Loucy (cell line): ENCODE measurements around the gene ITPKA.

Experiments used
- H2AFZ ChIP-seq: fragments of 200-600 bp; sonication (generic); 2 replicates; pipeline ENCODE4 v1.6.0; 2016; ENCODE audit warnings: antibody characterized with exemption, mild to moderate bottlenecking, low read length, moderate library complexity
- H3F3A ChIP-seq: fragments of 200-600 bp; 2 replicates; pipeline ENCODE4 v1.6.0; 2016; ENCODE audit warnings: antibody characterized with exemption, low read depth, mild to moderate bottlenecking
- H3K27me3 ChIP-seq: fragments of 200-600 bp; sonication (generic); 2 replicates; pipeline ENCODE4 v1.6.1; 2014; ENCODE audit warnings: low read length, mild to moderate bottlenecking; ENCODE audit not compliant: insufficient read depth, poor library complexity, severe bottlenecking
- H3K36me3 ChIP-seq: fragments of 200-600 bp; sonication (generic); 2 replicates; pipeline ENCODE4 v1.6.1; 2016; ENCODE audit warnings: low read length; ENCODE audit not compliant: insufficient read depth
- H3K4me1 ChIP-seq: fragments of 200-600 bp; sonication (generic); 2 replicates; pipeline ENCODE4 v1.5.1; 2014; ENCODE audit warnings: low read length, mild to moderate bottlenecking; ENCODE audit not compliant: insufficient read depth, poor library complexity, severe bottlenecking
- H3K4me2 ChIP-seq: fragments of 200-600 bp; sonication (generic); 2 replicates; pipeline ENCODE4 v1.6.0; 2014; ENCODE audit warnings: antibody characterized with exemption, low read length, low read depth, mild to moderate bottlenecking; ENCODE audit not compliant: poor library complexity, severe bottlenecking
- H3K4me3 ChIP-seq: fragments of 200-600 bp; sonication (generic); 2 replicates; pipeline ENCODE4 v1.5.1; 2014; ENCODE audit warnings: low read length, mild to moderate bottlenecking, mixed read lengths; ENCODE audit not compliant: poor library complexity, severe bottlenecking
- H3K79me2 ChIP-seq: fragments of 200-600 bp; sonication (generic); 2 replicates; pipeline ENCODE4 v1.6.1; 2014; ENCODE audit warnings: low read length; ENCODE audit not compliant: insufficient read depth
- H3K9ac ChIP-seq: fragments of 200-600 bp; sonication (generic); 2 replicates; pipeline ENCODE4 v1.6.0; 2014; ENCODE audit warnings: mild to moderate bottlenecking, low read depth, low read length, moderate library complexity; ENCODE audit not compliant: poor library complexity, severe bottlenecking
- H3K9me2 ChIP-seq: fragments of 200-600 bp; sonication (generic); replicated peaks from 2 replicates; pipeline ENCODE4 v1.6.1; 2016; ENCODE audit warnings: low read depth, low read length, mixed read lengths
- H3K9me3 ChIP-seq: fragments of 200-600 bp; sonication (generic); 2 replicates; pipeline ENCODE4 v1.6.1; 2014; ENCODE audit warnings: mild to moderate bottlenecking, antibody characterized with exemption, low read length, low read depth; ENCODE audit not compliant: insufficient read depth
- H4K20me1 ChIP-seq: fragments of 200-600 bp; sonication (generic); 2 replicates; pipeline ENCODE4 v1.6.0; 2014; ENCODE audit warnings: antibody characterized with exemption, low read length, mild to moderate bottlenecking; ENCODE audit not compliant: insufficient read depth, poor library complexity, severe bottlenecking
- CTCF ChIP-seq: fragments of 200-600 bp; sonication (generic); conservative IDR thresholded peaks from 2 replicates; pipeline ENCODE4 v1.5.1; 2014; ENCODE audit warnings: mild to moderate bottlenecking, antibody characterized with exemption, low read length
- EZH2phosphoT487 ChIP-seq: fragments of 200-600 bp; IDR thresholded peaks from 2 replicates; pipeline ENCODE4 v1.6.1; 2018; ENCODE audit warnings: antibody characterized with exemption, mild to moderate bottlenecking, moderate library complexity, borderline replicate concordance

Gene ITPKA

DNA sequence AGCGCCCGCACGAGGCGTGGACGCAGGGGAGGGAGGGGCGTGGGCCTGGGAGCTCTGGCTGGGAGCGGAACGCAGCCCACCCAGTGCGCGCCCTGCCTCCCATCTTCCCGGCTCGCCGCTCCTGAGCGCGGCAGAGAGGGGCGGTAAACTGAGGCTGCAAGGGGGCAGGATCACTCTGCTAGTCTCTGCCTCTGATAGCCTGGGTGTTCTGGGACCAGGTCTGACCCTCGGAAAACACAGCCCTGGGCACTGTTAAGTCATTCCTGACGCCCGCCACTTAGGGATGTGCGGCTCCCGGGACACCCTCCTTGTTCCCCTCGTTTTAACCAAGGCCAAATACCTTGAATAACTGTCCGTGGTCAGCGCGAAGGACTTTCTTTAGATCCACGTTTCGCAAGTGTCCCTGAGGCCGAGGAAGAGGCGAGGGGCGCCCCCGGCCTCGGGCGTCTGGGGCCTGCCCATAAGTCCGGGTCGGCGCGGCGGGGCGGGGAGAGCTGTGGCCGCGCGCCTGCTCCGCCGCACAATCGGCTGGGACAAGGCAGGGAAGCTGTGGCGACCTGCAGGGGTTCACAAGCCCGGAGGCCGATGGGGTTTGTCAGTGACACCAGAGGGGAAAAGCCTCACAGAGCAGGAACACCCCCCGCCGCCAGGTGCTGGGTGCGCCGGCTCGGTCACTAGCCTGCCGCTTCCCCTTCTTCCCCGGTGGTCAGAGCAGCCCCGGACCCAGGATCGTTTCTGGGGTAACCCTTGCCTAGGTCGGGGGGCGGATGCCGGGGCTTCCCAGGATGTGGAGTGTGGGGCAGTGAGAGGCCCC, 1.5 kb downstream of the ITPKA start:
- Histone ChIP-seq H3K36me3 (no peaks in the 10 kb centered on the region), H3K27me3 (no peaks in the 10 kb centered on the region), H3K9me3 (no peaks in the 10 kb centered on the region), H3K79me2 (no peaks in the 10 kb centered on the region), H3K9ac (no peak overlapping the region), H3K4me1 (peaks cover 13% of the 10 kb centered on the region), H3K9me2 (no peaks in the 10 kb centered on the region), H3K4me3 (peak overlapping the region; percentile 87), H4K20me1 (no peaks in the 10 kb centered on the region), H3K4me2 (peak overlapping the region; percentile 70), H2AFZ (no peak overlapping the region), H3F3A (no peaks in the 10 kb centered on the region)
- TF ChIP-seq CTCF, result no peak
- TF ChIP-seq EZH2phosphoT487, result no peak

DNA sequence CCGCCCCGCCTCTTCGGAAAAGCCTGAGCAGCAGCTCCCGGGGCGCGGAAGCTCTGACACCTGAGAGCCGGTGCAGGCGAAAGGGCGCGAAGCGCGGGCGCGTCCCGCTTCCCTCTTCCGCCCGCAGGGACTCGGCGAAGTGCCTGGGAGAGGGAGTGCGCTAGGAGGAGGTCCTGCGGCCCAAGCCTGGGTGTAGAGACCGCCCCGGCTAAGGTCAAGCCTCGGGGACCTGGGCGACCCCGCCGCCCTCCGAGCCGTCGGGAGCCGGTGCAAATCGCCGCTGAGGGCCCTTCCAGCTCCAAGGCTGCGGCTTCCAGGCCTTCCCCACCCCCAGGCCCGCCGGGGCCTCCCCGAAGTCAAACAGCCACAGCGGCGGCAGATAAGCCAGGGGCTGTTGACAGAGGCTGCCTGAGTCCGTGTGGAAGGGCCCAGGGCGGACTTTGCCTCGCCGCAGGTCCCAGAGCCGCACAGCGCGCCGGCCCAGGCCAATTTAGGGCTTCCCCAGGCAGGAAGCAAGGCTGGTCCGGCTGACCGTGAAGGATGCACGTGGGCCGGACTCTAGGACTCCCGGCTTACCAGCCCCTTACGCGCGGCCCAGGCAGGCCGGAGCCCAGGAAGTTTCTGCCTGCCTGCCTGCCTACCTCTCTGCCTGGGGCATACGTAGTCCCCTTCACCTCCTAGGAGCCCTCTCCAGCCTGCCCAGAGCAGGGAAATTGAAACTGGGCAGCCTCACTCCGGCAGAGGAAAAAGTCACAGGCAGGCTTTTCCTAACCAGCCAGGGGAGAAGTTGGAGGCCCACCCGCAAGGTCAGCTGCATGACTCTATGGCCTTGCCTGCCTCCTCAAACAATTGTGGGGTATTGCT, 2.3 kb downstream of the ITPKA start:
- no peak overlapping the region for H3K4me3 ChIP-seq

DNA sequence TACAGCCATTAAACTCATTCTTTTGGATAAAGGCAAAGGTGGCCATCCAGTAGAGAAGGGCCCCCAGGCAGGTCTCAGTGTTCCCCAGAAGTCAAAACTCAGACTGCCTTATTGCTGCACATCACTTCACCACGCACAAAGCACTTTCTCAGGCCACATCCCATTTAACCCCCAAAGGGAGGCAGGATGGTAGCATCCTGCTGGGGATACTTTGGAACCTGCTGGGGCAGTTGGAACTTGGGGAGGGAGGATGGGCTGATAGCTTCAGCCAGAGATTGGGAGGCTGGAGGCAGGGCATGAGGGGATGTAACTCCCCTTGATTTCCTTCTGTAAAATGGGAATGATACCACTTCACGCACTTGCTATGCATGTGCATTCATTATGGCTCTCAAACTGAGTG, 5.0 kb downstream of the ITPKA start:
- H3K9me3 ChIP-seq, result no peaks in the 10 kb centered on the region
- no peaks in the 10 kb centered on the region for H4K20me1 ChIP-seq
- no peaks in the 10 kb centered on the region for H3F3A ChIP-seq
- no peaks in the 10 kb centered on the region for H3K79me2 ChIP-seq
- no peak for TF ChIP-seq EZH2phosphoT487
- no peak for TF ChIP-seq CTCF
- peaks cover 3% of the 10 kb centered on the region for H3K4me1 ChIP-seq
- H3K27me3 ChIP-seq, result no peaks in the 10 kb centered on the region
- no peaks in the 10 kb centered on the region for H3K9me2 ChIP-seq
- no peak overlapping the region for H2AFZ ChIP-seq
- H3K4me2 ChIP-seq, result no peak overlapping the region
- H3K9ac ChIP-seq, result no peak overlapping the region
- H3K36me3 ChIP-seq, result no peaks in the 10 kb centered on the region
- H3K4me3 ChIP-seq, result no peak overlapping the region

More for the DNA sequence above, 2.3 kb downstream of the ITPKA start:
- Histone ChIP-seq H3K9me3 (no peaks in the 10 kb centered on the region), H3K36me3 (no peaks in the 10 kb centered on the region), H3F3A (no peaks in the 10 kb centered on the region), H3K4me1 (peaks cover 13% of the 10 kb centered on the region), H3K27me3 (no peaks in the 10 kb centered on the region), H3K9ac (no peak overlapping the region), H3K79me2 (no peaks in the 10 kb centered on the region), H3K4me2 (no peak overlapping the region), H3K9me2 (no peaks in the 10 kb centered on the region), H4K20me1 (no peaks in the 10 kb centered on the region), H2AFZ (no peak overlapping the region)
- TF ChIP-seq EZH2phosphoT487 (no peak), CTCF (no peak)
